Fibroblast of skin of right biceps (primary cell): ENCODE data around the gene NDC80.
A peak's percentile ranks its signal among the peaks of the same experiment; 100 is the strongest.
"Not testable (repeated sequence)": the region's sequence is repeated elsewhere in the genome, so short reads cannot be mapped to it uniquely, and the experiment has no call there.

Experiments
- DNase-seq: peaks from one replicate; pipeline ENCODE4 v3.0.0-alpha.2; 2013

NDC80 gene

GRCh38 chr18:2635586-2635985 is 64.2 kb downstream of the NDC80 start:
- no peak for DNase-seq

GRCh38 chr18:2636126-2636631 is 64.8 kb downstream of the NDC80 start:
- DNase-seq: no peak

GRCh38 chr18:2641638-2642037 is 70.3 kb downstream of the NDC80 start:
- no peak for DNase-seq

GRCh38 chr18:2642771-2643170 is 71.4 kb downstream of the NDC80 start:
- DNase-seq: no peak

GRCh38 chr18:2644535-2644934 is 73.2 kb downstream of the NDC80 start:
- DNase-seq: no peak

- DNase-seq: no peak
Observed at GRCh38 chr18:2651981-2652380, 80.6 kb downstream of the NDC80 start.

- DNase-seq: no peak
Observed at GRCh38 chr18:2653467-2653866, 82.1 kb downstream of the NDC80 start.

- no peak for DNase-seq
Observed at GRCh38 chr18:2654169-2654927, 83.0 kb downstream of the NDC80 start.

GRCh38 chr18:2654928-2655177 is 83.5 kb downstream of the NDC80 start:
- DNase-seq: no peak

GRCh38 chr18:2655178-2655953 is 84.0 kb downstream of the NDC80 start, which contains the start of gene SMCHD1:
Gene SMCHD1 (plus strand): TSS chr18:2655726. CDS start chr18:2656076, 350 bp downstream.
- DNase-seq: peak; percentile 83

- no peak for DNase-seq
Observed at GRCh38 chr18:2655954-2656236, 84.5 kb downstream of the NDC80 start.

- peak; percentile 32 for DNase-seq
Observed at GRCh38 chr18:2656237-2656980, 85.1 kb downstream of the NDC80 start.

- no peak for DNase-seq
Observed at GRCh38 chr18:2656981-2657512, 85.7 kb downstream of the NDC80 start.

GRCh38 chr18:2657788-2658458 is 86.6 kb downstream of the NDC80 start:
- peak; percentile 68 for DNase-seq

GRCh38 chr18:2660849-2661248 is 89.5 kb downstream of the NDC80 start:
- not testable (repeated sequence) for DNase-seq

- DNase-seq: not testable (repeated sequence)
Observed at GRCh38 chr18:2662288-2662687, 90.9 kb downstream of the NDC80 start.

GRCh38 chr18:2662990-2663389 is 91.6 kb downstream of the NDC80 start:
- no peak for DNase-seq
